GM12878 (cell line): ENCODE data around the gene FADS3. TPM values are rescaled to one million over a fixed set of nuclear protein-coding genes. Genes with fewer than 3 reads are reported as not detected.

ENCODE experiments used
- BCL11A ChIP-seq: IDR thresholded peaks from 2 replicates; pipeline ENCODE4 v1.6.1; 2011; ENCODE audit warnings: low read depth, low read length
- BHLHE40 ChIP-seq, 2 experiments: fragments of 450-650 bp in 1 of 2; IDR thresholded peaks; 2 replicates each; pipeline ENCODE4 v1.6.1; 2011 to 2017; ENCODE audit warnings: low read depth in 2 of 2, borderline replicate concordance in 1 of 2, improper control_type of control experiment in 1 of 2, low read length in 1 of 2, mild to moderate bottlenecking in 1 of 2
- CHD4 ChIP-seq: fragments of 200-600 bp; sonication (generic); IDR thresholded peaks from 2 replicates; pipeline ENCODE4 v1.6.1; 2016; ENCODE audit warnings: mild to moderate bottlenecking
- CUX1 ChIP-seq: IDR thresholded peaks from 2 replicates; pipeline ENCODE4 v1.6.1; 2012; ENCODE audit warnings: improper control_type of control experiment, low read depth, low read length; ENCODE audit not compliant: insufficient replicate concordance
- EP300 ChIP-seq, 2 experiments: fragments of 150-350 bp in 1 of 2; IDR thresholded peaks; 2 replicates each; pipeline ENCODE4 v1.6.1; 2011 to 2012; ENCODE audit warnings: low read depth in 2 of 2, low read length in 2 of 2, borderline replicate concordance in 1 of 2, improper control_type of control experiment in 1 of 2, inconsistent platforms in 1 of 2; ENCODE audit not compliant: control insufficient read depth in 1 of 2
- FOXK2 ChIP-seq: fragments of 450-650 bp; IDR thresholded peaks from 2 replicates; pipeline ENCODE4 v1.6.1; 2017; ENCODE audit warnings: mild to moderate bottlenecking, moderate library complexity
- GATAD2B ChIP-seq: fragments of 450-650 bp; conservative IDR thresholded peaks from 2 replicates; pipeline ENCODE4 v1.6.1; 2017; ENCODE audit warnings: low read depth, mild to moderate bottlenecking, moderate library complexity
- HCFC1 ChIP-seq: fragments of 150-350 bp; IDR thresholded peaks from 2 replicates; pipeline ENCODE4 v1.6.1; 2014; ENCODE audit warnings: low read length
- IRF4 ChIP-seq: IDR thresholded peaks from 2 replicates; pipeline ENCODE4 v1.6.1; 2011; ENCODE audit warnings: low read depth, low read length
- MEF2B ChIP-seq: fragments of 450-650 bp; IDR thresholded peaks from 2 replicates; pipeline ENCODE4 v1.6.1; 2018; ENCODE audit warnings: mild to moderate bottlenecking, moderate library complexity; ENCODE audit not compliant: partially characterized antibody, poor library complexity, severe bottlenecking
- NFIC ChIP-seq: IDR thresholded peaks from 2 replicates; pipeline ENCODE4 v1.6.1; 2012; ENCODE audit warnings: low read depth, mild to moderate bottlenecking, inconsistent platforms, low read length, moderate library complexity
- PAX5 ChIP-seq: IDR thresholded peaks from 2 replicates; pipeline ENCODE4 v1.6.1; 2011; ENCODE audit warnings: low read depth, low read length, borderline replicate concordance
- RAD21 ChIP-seq: IDR thresholded peaks from 2 replicates; pipeline ENCODE4 v1.6.1; 2011; ENCODE audit warnings: mild to moderate bottlenecking, low read depth, low read length, moderate library complexity; ENCODE audit not compliant: insufficient read depth
- REST ChIP-seq: IDR thresholded peaks from 2 replicates; pipeline ENCODE4 v1.6.1; 2012; ENCODE audit warnings: mild to moderate bottlenecking, low read depth, low read length
- SIX5 ChIP-seq: IDR thresholded peaks from 2 replicates; pipeline ENCODE4 v1.6.1; 2011; ENCODE audit warnings: mild to moderate bottlenecking, low read depth, low read length, moderate library complexity; ENCODE audit not compliant: severe bottlenecking
- SMAD5 ChIP-seq: IDR thresholded peaks from 2 replicates; pipeline ENCODE4 v1.6.1; 2016; ENCODE audit warnings: antibody characterized with exemption, low read depth
- SMARCA5 ChIP-seq: fragments of 450-650 bp; IDR thresholded peaks from 2 replicates; pipeline ENCODE4 v1.6.1; 2017; ENCODE audit warnings: mild to moderate bottlenecking
- SMC3 ChIP-seq: IDR thresholded peaks from 2 replicates; pipeline ENCODE4 v1.6.1; 2011; ENCODE audit warnings: low read length, improper control_type of control experiment, borderline replicate concordance
- SP1 ChIP-seq: IDR thresholded peaks from one replicate; pipeline ENCODE4 v1.6.1; 2011; ENCODE audit warnings: low read depth, low read length
- SREBF2 ChIP-seq: IDR thresholded peaks from 2 replicates; pipeline ENCODE4 v1.6.1; 2012; ENCODE audit warnings: mild to moderate bottlenecking, low read length
- ZNF217 ChIP-seq: fragments of 450-650 bp; IDR thresholded peaks from 2 replicates; pipeline ENCODE4 v1.6.1; 2017; ENCODE audit warnings: antibody characterized with exemption, mild to moderate bottlenecking
- ZNF24 ChIP-seq: fragments of 450-650 bp; IDR thresholded peaks from 2 replicates; pipeline ENCODE4 v1.6.1; 2017; ENCODE audit warnings: antibody characterized with exemption, mild to moderate bottlenecking
- ZZZ3 ChIP-seq: IDR thresholded peaks from 2 replicates; pipeline ENCODE4 v1.6.1; 2011; ENCODE audit warnings: low read depth; ENCODE audit not compliant: control insufficient read depth, insufficient read length
- polyA plus RNA-seq, 11 experiments: library from polyadenylated mRNA; depleted of rRNA in 4 of 11; unstranded in 6 of 11; stranded (reverse) in 5 of 11; fragments of >200 nt; fragmentation: Nextera tagmentation in 4 of 11; fragmentation: Illumina TruSeq in 1 of 11; extraction: Ambion mirVana in 4 of 11; extraction: Trizol in 1 of 11; gene quantifications; 1 replicate in 1 of 11; 2 replicates in 10 of 11; pipeline versions ENCODE4 v1.2.1 to v1.2.3, GENCODE V29; 2011 to 2016; ENCODE audit warnings: inconsistent platforms in 2 of 11, missing spikeins in 2 of 11, low read depth in 1 of 11
- total RNA-seq, 4 experiments: library from RNA; depleted of rRNA in 3 of 4; stranded (reverse); fragments of >200 nt in 3 of 4; fragmentation: Illumina TruSeq in 1 of 4; extraction: Trizol in 1 of 4; gene quantifications; 2 replicates each; pipeline versions ENCODE4 v1.2.1 to v1.2.3, GENCODE V29; 2013 to 2021

The FADS3 gene
- total and polyA plus RNA-seq, 10 of the 15 experiments (the other 5 are each of a cell fraction or from before 2014, with no cell fraction given): 0.23 to 8.1 (median 4.2) TPM

- TF ChIP-seq CUX1: no peak
- TF ChIP-seq EP300 (IDR thresholded peaks at IDR 0.05; ENCODE audit: borderline replicate concordance in 1 of 2, control insufficient read depth in 1 of 2, low read depth in 2 of 2, low read length in 2 of 2): no peak
- TF ChIP-seq SP1: peak; percentile 21
- TF ChIP-seq HCFC1: 0 out of 2 replicates have a peak, but pooled peaks have one; percentile 8
- TF ChIP-seq SMC3: peak; percentile 99
- TF ChIP-seq ZZZ3: no peak
- no peak for TF ChIP-seq SREBF2
- no peak for TF ChIP-seq NFIC
- TF ChIP-seq SMAD5: no peak
- TF ChIP-seq PAX5: no peak
- no peak for TF ChIP-seq SIX5
- TF ChIP-seq ZNF24: no peak
- TF ChIP-seq REST: no peak
- no peak for TF ChIP-seq CHD4
- no peak for TF ChIP-seq FOXK2
- TF ChIP-seq RAD21: peak; percentile 85
- 0 out of 2 replicates have a peak, but pooled peaks have one; percentile 26 for TF ChIP-seq GATAD2B
- TF ChIP-seq IRF4: peak; percentile 28; the same call in 1 of the 2 replicates
- TF ChIP-seq BHLHE40 (IDR thresholded peaks at IDR 0.05; ENCODE audit: borderline replicate concordance in 1 of 2, low read depth in 2 of 2, low read length in 1 of 2): peak; percentile 43 to 57; a peak in 2 of 4 replicates
- peak; percentile 78 for TF ChIP-seq SMARCA5
- no peak for TF ChIP-seq ZNF217
- TF ChIP-seq MEF2B: no peak
- TF ChIP-seq BCL11A: no peak
These were observed 7.9 kb upstream of the FADS3 start (continued) for GRCh38 chr11:61899146-61899841.
